ENCODE results near the gene GALNS.
A peak's percentile ranks its signal among the peaks of the same experiment; 100 is the strongest.

The GALNS gene

DNA sequence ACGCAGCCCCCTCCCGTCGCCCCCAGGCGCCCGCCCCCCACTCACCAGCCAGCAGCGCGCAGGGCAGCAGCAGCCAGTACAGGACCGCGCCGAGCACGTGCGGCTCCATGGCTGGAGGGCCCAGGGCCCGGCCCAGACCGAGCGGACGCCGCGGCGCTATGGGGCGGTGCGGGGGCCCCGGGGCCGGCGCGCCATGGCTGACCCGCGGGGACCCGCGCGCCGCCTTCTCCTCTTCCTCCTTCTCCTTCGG lies 72.0 kb downstream of the GALNS start:
- no peak for TF ChIP-seq CREB1 (IDR thresholded peaks at IDR 0.05; ENCODE audit: low read depth)
- TF ChIP-seq, protein P1, sequence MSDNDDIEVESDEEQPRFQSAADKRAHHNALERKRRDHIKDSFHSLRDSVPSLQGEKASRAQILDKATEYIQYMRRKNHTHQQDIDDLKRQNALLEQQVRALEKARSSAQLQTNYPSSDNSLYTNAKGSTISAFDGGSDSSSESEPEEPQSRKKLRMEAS (IDR thresholded peaks at IDR 0.05): peak; percentile 63; the same call in 1 of the 2 replicates

DNA sequence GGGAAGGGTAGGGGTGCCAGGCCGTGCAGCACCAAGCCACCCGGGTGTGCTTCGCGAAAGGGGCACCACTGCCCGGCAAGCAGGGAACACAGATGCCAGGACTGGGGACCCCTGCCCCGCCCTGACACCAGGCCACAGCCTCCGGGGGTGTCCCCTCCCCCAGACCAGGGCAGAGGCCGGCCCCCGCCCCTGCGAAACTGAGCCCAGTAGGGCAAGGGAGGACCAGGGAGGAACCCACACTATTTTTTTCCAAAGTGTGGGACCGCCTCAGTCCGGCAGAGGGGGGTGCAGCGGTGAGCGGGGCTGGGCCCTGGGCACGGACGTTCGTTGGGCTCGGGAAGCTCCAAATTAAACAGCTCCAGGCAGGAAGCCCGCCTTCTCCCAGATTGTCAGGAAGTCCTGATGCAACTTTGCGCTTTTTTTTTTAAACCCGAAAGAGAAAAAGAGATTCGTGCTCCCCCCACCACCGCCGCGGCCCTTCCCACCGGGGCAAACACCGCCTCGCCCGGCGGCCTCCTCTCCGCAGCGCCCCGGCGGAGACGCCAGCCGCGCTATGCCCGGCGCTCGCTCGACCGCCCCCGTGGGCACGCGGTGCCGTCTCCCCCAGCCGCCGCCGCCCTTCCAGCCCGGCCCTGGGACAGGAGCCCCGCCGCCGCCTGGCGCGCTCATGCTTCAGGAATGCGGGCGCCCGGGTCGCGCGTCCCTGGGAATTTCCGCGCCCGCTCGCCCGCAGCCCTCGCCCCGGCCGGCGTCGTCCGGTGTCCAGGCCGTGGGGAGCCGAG lies 72.5 kb downstream of the GALNS start:
- TF ChIP-seq ZBTB7A (IDR thresholded peaks at IDR 0.05; ENCODE audit: low read depth) (peak; percentile 71), EGR1 (IDR thresholded peaks at IDR 0.05) (no peak), TEAD4 (IDR thresholded peaks at IDR 0.05) (peak; percentile 81), FOXM1 (IDR thresholded peaks at IDR 0.05; ENCODE audit: borderline replicate concordance, low read depth) (no peak), CEBPB (IDR thresholded peaks at IDR 0.05) (no peak), YY1 (IDR thresholded peaks at IDR 0.05; ENCODE audit: low read depth) (no peak), RAD21 (IDR thresholded peaks at IDR 0.05; ENCODE audit: low read depth) (peak; percentile 8; the same call in 1 of the 2 replicates)
- TF ChIP-seq, protein P1 (IDR thresholded peaks at IDR 0.05): peak; percentile 71
- TF ChIP-seq, protein P2, sequence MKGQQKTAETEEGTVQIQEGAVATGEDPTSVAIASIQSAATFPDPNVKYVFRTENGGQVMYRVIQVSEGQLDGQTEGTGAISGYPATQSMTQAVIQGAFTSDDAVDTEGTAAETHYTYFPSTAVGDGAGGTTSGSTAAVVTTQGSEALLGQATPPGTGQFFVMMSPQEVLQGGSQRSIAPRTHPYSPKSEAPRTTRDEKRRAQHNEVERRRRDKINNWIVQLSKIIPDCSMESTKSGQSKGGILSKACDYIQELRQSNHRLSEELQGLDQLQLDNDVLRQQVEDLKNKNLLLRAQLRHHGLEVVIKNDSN (IDR thresholded peaks at IDR 0.05): no peak
- TF ChIP-seq, protein P3, sequence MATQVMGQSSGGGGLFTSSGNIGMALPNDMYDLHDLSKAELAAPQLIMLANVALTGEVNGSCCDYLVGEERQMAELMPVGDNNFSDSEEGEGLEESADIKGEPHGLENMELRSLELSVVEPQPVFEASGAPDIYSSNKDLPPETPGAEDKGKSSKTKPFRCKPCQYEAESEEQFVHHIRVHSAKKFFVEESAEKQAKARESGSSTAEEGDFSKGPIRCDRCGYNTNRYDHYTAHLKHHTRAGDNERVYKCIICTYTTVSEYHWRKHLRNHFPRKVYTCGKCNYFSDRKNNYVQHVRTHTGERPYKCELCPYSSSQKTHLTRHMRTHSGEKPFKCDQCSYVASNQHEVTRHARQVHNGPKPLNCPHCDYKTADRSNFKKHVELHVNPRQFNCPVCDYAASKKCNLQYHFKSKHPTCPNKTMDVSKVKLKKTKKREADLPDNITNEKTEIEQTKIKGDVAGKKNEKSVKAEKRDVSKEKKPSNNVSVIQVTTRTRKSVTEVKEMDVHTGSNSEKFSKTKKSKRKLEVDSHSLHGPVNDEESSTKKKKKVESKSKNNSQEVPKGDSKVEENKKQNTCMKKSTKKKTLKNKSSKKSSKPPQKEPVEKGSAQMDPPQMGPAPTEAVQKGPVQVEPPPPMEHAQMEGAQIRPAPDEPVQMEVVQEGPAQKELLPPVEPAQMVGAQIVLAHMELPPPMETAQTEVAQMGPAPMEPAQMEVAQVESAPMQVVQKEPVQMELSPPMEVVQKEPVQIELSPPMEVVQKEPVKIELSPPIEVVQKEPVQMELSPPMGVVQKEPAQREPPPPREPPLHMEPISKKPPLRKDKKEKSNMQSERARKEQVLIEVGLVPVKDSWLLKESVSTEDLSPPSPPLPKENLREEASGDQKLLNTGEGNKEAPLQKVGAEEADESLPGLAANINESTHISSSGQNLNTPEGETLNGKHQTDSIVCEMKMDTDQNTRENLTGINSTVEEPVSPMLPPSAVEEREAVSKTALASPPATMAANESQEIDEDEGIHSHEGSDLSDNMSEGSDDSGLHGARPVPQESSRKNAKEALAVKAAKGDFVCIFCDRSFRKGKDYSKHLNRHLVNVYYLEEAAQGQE (IDR thresholded peaks at IDR 0.05; ENCODE audit: low read depth): no peak

DNA sequence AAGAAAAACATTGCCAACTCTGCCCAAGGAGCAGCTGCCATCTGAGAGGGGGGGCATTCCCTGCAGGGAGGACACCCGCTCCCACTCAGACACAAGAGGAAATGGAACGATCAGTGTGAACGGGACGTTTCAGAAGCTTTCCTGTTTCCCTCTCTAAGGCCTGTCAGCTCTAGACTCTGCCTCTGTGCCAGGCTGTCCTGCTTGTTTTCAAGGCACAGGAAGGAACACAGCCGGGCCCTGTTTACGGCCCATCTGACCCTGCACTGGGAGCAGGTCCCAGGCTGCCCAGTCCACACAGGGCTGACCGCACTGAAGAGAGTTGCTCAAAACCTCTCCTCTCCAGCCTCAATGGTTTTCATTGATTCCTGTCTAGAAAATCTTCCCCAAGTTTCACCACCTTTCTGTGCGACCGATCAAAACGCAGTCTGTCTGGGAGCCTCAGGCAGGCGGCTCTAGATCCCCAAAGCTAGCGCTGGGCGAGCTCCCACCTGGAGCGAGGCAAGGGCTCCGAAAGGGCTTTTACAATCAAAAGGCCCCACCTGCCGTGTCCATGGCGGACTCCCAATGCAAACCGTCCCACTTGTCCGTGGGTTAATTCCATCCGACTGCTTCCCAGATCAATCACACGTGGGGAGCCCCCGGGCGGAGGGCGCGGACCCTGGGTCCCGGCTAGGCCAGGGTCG lies 73.2 kb downstream of the GALNS start:
- TF ChIP-seq RAD21 (IDR thresholded peaks at IDR 0.05; ENCODE audit: low read depth) (no peak), CREB1 (IDR thresholded peaks at IDR 0.05; ENCODE audit: low read depth) (no peak), ZBTB7A (IDR thresholded peaks at IDR 0.05; ENCODE audit: low read depth) (no peak), EGR1 (IDR thresholded peaks at IDR 0.05) (no peak), TAF1 (IDR thresholded peaks at IDR 0.05; ENCODE audit: low read depth) (no peak), YY1 (IDR thresholded peaks at IDR 0.05; ENCODE audit: low read depth) (no peak), EP300 (IDR thresholded peaks at IDR 0.05; ENCODE audit: borderline replicate concordance) (no peak), CEBPB (IDR thresholded peaks at IDR 0.05) (no peak), NFIC (IDR thresholded peaks at IDR 0.05) (no peak), FOXM1 (IDR thresholded peaks at IDR 0.05; ENCODE audit: borderline replicate concordance, low read depth) (no peak), TEAD4 (IDR thresholded peaks at IDR 0.05) (no peak), TCF12 (IDR thresholded peaks at IDR 0.05; ENCODE audit: low read depth) (no peak)
- TF ChIP-seq, protein P1 (IDR thresholded peaks at IDR 0.05): no peak
- TF ChIP-seq, protein P3 (IDR thresholded peaks at IDR 0.05; ENCODE audit: low read depth): no peak
- TF ChIP-seq, protein P2 (IDR thresholded peaks at IDR 0.05): no peak

DNA sequence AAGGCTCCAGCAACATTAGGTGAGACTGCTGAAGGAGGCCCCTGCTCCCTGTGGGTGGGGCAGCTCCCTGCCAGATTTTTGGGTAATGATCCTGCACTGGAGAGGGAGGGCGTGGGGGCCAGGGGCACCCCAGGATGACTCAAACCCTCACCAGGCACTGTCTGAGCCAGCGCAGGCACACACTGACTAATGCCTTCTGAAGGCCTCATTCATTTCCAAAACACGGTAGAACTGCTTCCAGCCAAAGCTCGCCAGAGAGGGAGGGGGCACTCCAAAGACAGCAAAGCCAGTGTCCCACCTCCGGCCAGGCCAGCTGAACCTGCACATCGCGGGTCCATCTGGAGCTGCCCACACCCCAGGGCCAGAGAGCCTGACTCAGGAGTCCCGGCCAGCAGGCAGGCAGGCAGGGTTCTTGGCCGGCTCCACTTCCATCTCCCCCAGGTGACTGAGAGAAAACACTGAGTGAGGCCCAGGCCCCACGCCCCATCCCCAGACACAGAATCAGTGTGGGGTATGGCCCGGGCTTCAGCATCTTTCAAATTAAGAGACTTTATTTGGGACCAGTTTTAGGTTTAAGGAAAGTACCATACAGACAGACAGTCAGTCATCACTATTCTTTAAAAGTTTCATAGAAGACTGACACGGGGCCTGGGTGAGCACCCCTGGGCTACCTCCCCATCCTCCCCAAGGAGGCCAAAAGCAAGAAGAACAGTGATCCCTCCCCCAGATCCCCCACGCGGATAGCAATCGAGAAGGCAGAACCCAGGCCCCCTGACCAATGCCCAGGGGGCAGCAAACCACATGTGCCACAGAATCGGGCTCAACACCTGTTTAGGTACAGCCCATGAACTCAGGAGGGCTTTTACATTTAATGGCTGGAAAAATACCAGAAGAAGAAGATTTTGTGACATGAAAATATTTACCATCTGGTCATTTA lies 74.0 kb downstream of the GALNS start:
- TF ChIP-seq TEAD4 (IDR thresholded peaks at IDR 0.05) (no peak), NFIC (IDR thresholded peaks at IDR 0.05) (peak; percentile 40; the same call in 1 of the 2 replicates), TCF12 (IDR thresholded peaks at IDR 0.05; ENCODE audit: low read depth) (0 out of 2 replicates have a peak, but pooled peaks have one; percentile 19)
